SK-N-DZ (cell line): ENCODE data around the gene SSR3.
"Not testable (repeated sequence)": the region's sequence is repeated elsewhere in the genome, so short reads cannot be mapped to it uniquely, and the experiment has no call there.

Experiments used
- DNase-seq: peaks from one replicate; pipeline ENCODE4 v3.0.0-alpha.2; 2015; ENCODE audit warnings: low spot score

The SSR3 gene

DNA sequence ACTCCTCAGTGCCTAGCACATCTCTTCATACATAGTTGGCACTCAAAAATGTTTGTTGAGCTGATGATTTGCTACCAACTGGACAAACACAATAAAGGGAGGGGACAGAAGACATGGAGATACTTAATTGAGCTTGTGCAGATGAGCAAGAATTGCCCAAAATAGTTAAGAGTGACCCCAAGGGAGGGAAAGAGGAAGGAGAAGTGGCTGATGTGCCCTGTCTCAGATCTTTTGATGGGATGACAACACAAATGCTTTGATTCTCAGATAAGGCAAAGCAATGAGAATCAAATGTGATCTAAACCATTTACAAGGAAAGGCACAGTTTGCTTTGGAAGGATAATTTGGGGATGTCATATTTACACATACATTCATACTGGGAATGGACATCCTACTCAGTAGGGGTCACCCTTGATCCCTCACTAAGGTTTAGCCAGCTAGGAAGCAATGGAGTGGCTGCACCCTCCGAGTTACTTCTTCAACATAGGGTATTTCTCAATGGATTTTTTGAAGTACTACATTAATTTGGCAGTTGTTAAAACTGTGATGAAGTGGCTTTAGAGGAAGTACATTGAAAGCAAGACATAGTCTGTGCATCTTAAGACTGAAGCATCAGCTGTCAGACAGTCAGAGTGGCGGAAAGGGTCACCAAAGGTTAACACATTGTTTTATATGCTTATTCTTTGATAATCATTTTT lies 21.9 kb upstream of the SSR3 start:
- DNase-seq, result no peak

DNA sequence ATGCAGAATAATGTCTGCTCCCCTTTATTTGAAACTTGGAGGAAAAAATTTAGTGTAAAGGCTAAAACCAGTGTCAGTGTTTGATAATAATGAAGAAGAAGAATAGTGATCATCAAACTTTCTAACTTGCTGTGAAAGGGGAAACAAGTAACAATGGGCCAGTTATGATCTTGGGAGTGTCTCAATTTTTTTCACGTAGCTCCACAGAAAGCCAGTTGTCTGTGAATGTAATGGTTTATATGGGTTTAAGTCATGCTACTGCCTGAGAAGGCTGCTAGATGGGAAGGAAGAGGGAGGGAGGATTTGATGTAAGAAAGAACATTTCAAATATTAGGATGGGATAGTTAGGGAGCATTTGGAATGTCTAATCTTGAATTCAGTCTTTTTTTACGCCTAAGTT lies 21.1 kb upstream of the SSR3 start:
- DNase-seq, result no peak

DNA sequence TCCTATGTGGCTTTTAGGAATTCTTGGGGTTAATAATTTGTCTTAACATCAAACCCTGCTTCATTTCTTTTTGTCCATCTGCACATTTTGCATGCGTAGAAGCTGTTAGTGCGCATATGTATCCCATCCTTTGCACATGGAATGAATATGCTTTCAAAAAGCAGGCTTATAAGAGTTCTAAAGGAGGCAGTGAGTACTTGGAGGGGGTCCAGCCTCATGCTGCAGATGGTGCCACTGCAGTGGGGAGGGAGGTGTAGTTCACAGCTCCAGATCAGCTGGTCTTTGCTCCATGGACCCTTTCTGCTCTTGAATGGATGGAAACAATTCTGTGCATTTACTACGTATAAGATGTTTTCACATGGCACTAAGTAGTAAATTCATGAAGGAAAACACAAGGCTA lies 20.7 kb upstream of the SSR3 start:
- DNase-seq, result no peak

DNA sequence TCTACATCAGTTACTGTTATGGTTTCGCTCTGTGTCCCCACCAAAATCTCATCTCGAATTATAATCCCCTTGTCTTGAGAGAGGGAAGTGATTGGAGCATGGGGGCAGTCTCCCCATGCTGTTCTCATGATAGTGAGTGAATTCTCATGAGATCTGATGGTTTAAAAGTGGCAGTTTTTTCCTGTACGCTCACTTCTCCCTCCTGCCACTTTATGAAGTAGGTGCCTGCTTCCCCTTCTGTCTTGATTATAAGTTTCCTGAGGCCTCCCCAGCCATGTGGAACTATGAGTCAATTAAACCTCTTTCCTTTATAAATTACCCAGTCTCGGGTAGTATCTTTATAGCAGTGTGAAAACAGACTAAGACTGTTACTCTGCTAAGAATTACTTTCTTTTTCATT lies 15.0 kb upstream of the SSR3 start:
- DNase-seq, result not testable (repeated sequence)

DNA sequence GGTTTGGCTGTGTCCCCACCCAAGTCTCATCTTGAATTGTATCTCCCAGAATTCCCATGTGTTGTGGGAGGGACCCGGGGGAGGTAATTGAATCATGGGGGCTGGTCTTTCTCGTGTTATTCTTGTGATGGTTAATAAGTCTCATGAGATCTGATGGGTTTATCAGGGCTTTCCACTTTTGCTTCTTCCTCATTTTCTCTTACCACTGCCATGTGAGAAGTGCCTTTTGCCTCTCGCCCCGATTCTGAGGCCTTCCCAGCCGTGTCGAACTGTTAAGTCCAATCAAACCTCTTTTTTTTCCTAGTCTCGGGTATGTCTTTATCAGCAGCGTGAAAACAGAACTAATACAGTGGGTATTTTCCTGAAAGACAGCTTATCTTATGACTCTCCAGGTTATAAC lies 14.1 kb upstream of the SSR3 start:
- DNase-seq, result not testable (repeated sequence)

DNA sequence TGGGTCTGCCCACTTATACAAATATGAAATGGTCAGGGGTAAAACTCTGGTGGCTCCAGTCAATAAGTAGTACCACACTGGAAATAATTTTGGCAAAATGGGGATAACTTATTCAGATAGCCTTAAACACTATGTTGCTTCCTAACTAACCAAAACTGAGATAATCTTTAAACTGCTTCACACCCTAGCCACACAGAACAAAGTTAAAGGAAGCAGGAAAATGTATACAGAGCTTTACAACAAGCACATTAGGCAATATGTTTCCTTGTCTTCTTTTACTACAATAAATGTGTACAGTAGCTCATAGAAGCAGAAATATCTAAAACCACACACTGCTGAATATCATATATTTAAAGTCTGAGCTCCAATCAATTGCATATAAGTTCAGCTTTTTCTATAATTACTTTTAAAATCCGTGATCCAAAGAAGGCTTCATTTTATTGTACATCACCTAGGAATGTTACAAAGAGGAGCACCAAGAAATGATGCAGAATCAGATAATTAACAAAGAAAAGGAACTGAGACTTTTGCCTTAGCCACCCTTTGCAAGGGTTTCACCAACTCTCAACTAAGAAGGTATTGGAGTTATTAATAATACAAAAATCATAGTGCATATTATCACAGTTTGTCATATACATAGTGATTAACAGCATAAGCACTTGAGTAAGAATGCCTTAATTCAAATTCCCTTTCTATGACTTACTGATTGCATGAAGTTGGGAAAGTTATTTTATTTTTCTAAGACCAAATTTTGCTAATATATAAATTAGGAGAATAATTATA lies 9.2 kb upstream of the SSR3 start:
- no peak for DNase-seq

DNA sequence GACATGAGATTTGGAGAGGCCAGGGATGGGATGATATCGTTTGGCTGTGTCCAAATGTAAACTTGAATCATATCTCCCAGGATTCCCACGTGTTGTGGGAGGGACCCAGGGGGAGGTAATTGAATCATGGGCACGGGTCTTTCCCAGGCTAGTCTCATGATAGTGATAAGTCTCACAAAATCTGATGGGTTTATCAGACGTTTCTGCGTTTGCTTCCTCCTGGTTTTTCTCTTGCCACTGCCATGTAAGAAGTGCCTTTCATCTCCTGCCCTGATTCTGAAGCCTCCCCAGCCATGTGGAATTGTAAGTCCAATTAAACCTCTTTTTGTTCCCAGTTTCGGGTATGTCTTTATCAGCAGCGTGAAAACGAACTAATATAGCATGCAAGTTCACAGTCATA lies 7.6 kb upstream of the SSR3 start:
- DNase-seq, result peak; percentile 61

DNA sequence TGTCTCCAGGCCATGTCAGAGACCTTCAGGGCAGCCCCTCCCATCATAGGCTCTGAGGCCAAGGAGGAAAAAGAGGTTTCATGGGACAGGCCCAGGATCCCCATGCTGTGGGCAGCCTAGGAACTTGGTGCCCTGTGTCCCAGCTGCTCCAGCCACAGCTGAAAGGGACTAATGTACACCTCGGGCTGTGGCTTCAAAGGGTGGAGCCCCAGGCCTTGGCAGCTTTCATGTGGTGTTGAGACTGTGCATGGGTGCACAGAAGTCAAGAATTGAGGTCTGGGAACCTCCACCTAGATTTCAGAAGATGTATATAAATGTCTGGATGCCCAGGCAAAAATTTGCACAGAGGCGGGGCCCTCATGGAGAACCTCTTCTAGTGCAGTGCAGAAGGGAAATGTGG lies 6.6 kb upstream of the SSR3 start:
- no peak for DNase-seq

DNA sequence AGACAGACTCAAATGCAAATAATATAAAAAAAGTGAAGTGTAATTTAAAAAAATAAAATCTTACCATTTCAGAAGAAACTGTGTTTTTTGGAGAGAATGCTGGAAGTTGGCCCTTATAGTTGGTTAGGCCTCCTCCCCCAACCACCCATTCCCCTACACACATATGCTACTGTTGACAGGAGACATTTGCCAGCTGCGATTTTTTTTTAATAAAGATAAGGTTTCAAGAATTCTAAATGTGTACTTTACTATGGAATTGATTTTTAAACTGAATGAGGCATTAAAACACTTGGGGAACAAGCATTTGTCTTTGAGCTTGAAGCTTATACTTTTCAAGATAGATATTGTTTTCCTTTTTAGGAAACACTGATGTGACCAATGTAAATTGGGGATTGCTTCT lies 4.4 kb upstream of the SSR3 start:
- no peak for DNase-seq

DNA sequence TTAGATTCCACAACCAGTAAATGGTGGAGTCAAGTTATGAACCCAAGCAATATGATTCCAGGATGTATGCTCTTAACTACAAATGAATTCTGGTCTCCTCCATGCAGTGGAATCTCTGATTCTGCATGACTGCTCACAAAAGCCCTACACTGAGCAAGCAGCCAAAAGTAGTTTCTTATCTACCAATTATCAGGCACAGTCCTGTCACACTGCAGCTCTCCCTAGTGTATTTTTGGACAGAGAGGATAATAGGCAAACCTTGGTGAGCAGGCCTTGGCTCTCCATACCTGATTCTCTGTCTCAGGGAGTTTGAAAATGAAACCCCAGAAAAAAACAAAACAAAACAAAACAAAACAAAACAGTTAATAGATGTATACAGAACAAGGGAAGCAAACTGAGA lies 3.5 kb upstream of the SSR3 start:
- DNase-seq, result peak; percentile 41

DNA sequence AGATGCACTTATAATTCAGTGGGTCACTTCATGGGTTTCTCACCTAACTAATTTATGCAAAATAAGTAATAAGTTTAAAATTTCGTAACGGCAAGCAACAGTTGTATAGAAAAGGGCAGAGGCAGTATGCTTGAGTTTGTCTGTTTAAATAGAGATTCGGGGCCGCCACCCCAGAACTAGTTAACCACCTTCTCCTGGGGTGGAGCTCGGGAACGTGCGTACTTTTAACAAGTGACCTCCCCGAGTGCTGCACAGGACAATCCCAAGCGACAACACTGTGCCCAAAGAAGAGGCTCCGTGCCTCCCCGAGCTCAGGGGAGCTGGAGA lies 439 bp downstream of the SSR3 start:
- no peak for DNase-seq

DNA sequence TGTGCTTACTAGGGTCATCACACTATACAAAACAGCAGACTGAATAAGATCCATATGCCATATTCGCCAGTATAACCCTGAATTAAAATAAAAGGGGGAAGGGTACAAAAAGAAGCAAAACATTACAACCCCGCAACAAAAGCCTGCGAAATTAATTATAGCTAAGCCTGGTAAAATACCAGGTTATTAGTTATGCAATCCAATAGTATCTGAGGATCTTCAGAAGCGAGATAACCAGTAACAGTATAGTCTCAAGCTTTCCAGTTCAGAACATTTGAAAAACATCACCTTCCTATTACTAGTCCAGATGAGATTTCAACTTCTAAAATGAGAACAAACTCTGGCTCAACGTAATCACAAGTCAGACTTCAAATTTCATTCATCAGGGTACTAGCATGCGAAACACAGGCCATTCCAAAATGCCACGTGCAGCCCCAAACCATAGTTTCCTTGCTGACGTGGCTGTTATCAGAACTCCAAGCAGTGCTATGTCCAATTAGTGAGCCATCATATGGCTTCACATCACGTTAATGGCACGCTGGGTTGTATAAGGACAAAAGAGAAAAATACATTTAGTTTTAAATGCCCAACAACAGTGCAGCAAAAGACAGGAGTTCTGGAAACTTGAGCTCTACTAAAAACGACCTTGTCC lies 1.1 kb downstream of the SSR3 start:
- no peak for DNase-seq

DNA sequence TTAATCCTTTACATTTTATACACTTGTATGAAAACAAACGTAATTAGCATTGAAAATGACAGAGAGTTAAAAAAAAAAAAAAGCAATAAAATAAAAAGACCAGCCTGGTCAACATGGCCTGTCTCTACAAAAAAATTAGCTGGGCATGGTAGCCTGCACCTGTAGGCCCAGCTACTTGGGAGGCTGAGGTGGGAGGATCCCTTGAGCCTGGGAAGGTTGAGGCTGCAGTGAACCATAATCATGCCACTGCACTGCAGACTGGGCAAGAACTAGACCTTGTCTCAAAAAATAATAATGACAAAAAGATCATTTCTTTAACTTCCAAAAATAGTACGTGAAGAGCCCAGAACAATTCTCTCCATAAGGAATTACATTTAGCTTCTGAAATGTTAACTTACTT lies 1.9 kb downstream of the SSR3 start:
- DNase-seq, result no peak

DNA sequence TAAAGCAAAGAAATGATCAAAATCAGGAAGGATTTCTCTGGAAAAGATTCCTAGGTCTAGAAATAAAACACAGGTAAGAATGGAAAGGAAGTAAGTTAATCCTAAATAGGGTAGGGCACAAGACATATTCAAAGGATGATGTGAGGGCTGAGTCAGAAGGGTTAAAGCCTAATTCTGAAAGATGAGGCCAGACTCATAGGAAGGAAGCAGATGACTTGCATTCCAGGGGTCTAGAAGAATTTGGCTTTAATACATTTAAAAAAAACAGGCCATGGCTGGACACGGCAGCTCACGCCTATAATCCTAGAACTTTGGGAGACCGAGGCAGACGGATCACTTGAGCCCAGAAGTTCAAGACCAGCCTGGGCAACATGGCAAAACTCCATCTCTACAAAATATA lies 3.2 kb downstream of the SSR3 start:
- no peak for DNase-seq

DNA sequence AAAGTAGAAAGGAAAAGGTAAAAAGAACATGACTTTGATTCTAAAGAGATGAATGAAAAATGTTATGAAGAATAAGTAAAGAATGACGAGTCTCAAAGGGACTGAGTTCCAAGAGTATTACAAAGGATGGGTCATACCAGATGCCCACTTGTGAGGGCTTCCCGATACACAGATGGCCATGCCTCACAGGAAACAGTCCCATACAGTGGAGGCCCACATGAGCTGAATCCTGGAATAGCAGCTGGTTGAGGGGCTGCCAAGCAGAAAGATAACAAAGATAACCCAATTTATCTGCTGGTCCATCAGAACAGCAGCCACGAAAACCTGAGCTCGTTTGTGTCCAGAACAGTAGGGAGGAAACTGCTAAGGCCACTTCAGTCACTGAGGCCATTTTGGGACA lies 3.7 kb downstream of the SSR3 start:
- peak; percentile 32 for DNase-seq

DNA sequence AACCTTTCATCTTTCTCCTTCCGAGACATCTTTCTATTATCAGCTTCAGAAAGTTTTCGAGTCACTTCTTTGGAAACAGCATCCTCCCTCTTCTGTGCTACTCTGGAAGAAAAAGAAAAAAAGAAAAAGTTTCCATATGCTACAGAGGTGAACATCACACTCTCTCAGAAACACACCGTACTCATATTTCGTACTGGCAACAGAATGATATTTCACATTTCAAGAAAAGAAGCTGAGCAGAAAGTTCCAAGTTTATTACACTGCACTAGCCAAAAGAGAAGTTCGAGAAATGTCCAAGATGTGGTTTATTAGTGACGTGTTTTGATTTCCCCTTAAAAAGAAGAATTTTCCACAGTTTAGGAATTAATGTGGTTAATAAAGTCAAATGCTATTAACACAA lies 6.0 kb downstream of the SSR3 start:
- DNase-seq, result no peak

DNA sequence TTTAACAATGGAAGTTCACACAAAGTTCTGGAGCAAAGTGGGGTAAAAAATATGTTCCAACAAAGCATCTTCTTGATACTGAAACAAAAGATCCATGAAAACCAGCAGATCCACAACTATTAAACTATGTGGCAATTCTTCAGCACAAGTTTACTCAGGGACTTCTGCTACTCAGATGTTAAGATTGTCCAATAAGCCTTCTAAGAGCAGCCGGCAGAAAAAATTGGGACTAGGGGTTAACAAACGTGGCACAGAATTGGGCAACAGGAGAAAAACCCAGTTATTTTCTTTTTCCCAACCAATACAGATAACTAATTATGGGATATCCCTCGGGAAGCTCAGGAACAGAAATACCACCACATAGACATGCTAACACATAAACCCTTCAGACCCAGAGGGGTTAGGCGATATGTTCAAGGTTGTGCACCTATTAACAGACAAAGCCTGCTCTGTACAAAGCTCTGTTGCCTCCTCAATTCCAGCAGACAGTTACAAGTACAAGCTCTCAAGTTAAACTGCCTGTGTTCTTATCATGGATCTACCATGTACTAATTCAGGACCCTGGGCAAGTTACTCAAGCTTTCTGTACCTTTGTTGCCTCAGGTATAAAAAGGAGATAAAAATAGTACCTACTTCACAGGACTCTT lies 6.8 kb downstream of the SSR3 start:
- DNase-seq, result no peak

DNA sequence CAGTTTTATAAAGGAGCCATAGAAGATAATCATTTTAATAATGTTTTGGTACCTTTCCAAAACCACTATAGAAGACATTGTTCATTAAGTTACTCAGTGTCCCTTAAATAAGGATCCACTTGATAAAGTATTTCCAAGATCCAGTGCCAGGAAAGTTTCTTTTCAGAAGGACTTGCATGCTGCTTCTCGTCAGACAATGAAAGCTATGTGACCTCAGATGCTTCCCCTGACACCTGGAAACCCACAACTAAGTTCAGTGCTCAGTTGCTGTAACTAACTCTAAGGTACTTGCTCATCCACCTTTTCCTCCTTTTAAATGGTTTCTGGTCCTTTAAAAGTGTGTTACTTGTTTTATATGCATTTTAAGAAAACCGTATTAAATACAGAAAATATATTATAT lies 7.3 kb downstream of the SSR3 start:
- no peak for DNase-seq

DNA sequence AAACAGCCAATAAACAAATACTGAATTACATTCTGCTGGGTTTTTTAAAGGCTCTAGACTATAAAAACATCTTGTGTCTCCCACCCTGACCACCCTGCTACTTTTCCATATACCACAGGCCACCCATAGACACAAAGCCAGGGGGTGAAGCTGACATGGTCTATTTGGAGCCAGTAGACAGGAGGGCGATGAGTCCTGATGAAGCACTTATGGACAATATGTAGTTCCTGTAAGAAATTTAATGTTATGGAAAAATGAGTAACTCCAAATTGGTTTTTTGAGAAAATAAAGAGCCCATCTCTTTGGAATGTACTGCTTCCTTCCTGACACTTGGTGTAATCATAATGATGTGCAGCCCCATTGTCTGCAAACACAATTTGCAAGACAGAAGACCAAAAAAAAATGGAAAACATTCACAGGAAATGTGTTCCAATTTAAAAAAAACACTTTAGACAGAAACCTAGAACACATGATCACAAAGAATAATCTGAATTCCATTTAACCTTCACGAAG lies 11.8 kb downstream of the SSR3 start:
- no peak for DNase-seq

DNA sequence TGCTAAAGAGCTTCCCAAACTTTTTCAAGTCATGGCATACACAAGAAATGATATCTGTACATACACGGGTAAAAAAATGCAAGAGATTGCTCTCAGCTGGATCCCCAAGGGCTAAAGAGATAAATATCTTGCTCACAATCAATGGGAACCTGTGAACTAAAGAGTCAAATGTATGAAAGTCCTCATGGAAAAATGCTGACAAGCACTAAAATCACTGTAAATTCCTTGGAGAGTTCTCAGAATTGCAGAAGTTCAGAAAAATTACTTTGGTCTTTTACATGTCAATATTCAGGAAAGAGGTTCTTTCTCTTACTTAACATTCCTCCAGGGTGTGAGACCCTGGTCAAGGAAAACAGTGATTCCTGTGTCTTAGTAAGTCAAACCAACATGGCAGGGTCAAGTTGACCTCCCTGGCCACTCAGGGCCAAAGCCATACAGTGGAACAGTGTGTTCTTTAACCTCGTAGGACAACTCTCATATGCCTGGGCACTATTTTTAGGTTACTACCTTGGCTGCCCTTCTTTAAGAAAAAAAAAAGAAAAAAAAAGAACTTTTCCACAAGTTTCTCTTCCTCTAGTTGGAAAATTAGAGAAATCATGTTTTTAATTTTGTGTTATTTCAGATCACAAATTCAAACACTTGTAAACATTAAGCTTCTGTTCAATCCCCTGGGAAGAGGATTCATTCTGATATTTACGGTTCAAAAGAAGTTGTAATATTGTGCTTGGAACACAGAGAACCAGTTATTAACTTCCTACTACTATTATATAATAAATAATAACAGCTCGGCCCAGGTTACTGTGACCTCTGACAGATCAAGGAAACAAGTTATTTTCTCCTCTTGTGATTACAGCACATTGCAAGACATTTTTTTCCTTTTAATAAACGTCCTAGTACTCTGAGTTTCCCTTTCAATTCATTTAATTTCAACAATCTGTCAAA lies 12.5 kb downstream of the SSR3 start:
- DNase-seq, result no peak

DNA sequence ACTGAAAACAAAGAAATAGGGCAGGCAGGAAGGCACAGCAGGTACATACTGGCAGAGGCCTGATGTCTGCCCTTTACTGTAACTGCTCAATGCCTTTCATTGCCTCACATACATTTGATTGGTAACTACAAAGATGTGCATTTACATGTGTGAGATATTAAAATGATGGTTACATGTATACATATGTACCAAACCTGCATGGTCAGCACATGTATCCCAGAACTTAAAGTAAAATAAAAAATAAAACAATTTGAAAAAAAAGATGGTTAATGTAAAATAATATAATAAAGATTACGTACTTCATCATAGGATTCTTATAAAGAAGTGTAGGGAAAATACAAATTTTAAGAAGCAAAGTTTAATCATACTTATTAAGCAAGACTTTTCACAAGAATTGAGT lies 15.1 kb downstream of the SSR3 start:
- no peak for DNase-seq
